ENCODE data around the gene CNTNAP5. TPM values are rescaled to one million over a fixed set of nuclear protein-coding genes. Genes with fewer than 3 reads are reported as not detected.

CNTNAP5 gene
- total and polyA plus RNA-seq, 7 donors = not detected

GRCh38 chr2:124065636-124066035 lies 40.5 kb downstream of the CNTNAP5 start:
- ATAC-seq (no peak), DNase-seq (no peak)
- H3K4me1 ChIP-seq = no peaks in the 10 kb centered on the region
- 63 to 76% (median 73%) methylated on average over 4 of the region's 4 CpGs for WGBS, 3 donors
- intact Hi-C loops (cut with DNase I) = no loop called here
- H3K4me3 ChIP-seq = no peak overlapping the region
- H3K9me3 ChIP-seq = no peaks in the 10 kb centered on the region
- no peaks in the 10 kb centered on the region for H3K36me3 ChIP-seq (ENCODE audit: insufficient read depth in 1 of 2, low read depth in 1 of 2)
- TF ChIP-seq CTCF (IDR thresholded peaks at IDR 0.05) = no peak
- H3K27ac ChIP-seq = no peak overlapping the region
- no peaks in the 10 kb centered on the region for H3K27me3 ChIP-seq (ENCODE audit: insufficient read depth in 3 of 3, low read length in 2 of 3)

GRCh38 chr2:124066776-124067175 lies 41.7 kb downstream of the CNTNAP5 start:
- ATAC-seq (no peak), DNase-seq (no peak)
- Histone ChIP-seq H3K27me3 (ENCODE audit: insufficient read depth in 3 of 3, low read length in 2 of 3) (no peaks in the 10 kb centered on the region), H3K4me1 (no peaks in the 10 kb centered on the region), H3K4me3 (no peak overlapping the region), H3K27ac (no peak overlapping the region), H3K36me3 (ENCODE audit: insufficient read depth in 1 of 2, low read depth in 1 of 2) (no peaks in the 10 kb centered on the region), H3K9me3 (no peaks in the 10 kb centered on the region)
- no peak for TF ChIP-seq CTCF (IDR thresholded peaks at IDR 0.05)
- intact Hi-C loops (cut with DNase I) = no loop called here

- H3K4me1 ChIP-seq = no peaks in the 10 kb centered on the region
- H3K27me3 ChIP-seq (ENCODE audit: insufficient read depth in 3 of 3, low read length in 2 of 3) = no peaks in the 10 kb centered on the region
- no peak overlapping the region for H3K4me3 ChIP-seq
- DNase-seq (no peak), ATAC-seq (no peak)
- WGBS, 3 donors = 48 to 81% (median 69%) methylated on average over 2 of the region's 2 CpGs
- H3K27ac ChIP-seq = no peak overlapping the region
- H3K36me3 ChIP-seq (ENCODE audit: insufficient read depth in 1 of 2, low read depth in 1 of 2) = no peaks in the 10 kb centered on the region
- intact Hi-C loops (cut with DNase I) = no loop called here
- H3K9me3 ChIP-seq = no peaks in the 10 kb centered on the region
- TF ChIP-seq CTCF (IDR thresholded peaks at IDR 0.05) = no peak
These were observed 54.0 kb downstream of the CNTNAP5 start for GRCh38 chr2:124079045-124079444.

- Histone ChIP-seq H3K9me3 (no peaks in the 10 kb centered on the region), H3K27me3 (ENCODE audit: insufficient read depth in 3 of 3, low read length in 2 of 3) (no peaks in the 10 kb centered on the region), H3K27ac (no peak overlapping the region), H3K4me3 (no peak overlapping the region), H3K4me1 (no peaks in the 10 kb centered on the region), H3K36me3 (ENCODE audit: insufficient read depth in 1 of 2, low read depth in 1 of 2) (no peaks in the 10 kb centered on the region)
- WGBS, 3 donors = 60 to 66% (median 62%) methylated on average over 6 of the region's 6 CpGs
- TF ChIP-seq CTCF (IDR thresholded peaks at IDR 0.05) = no peak
- intact Hi-C loops (cut with DNase I) = no loop called here
- DNase-seq (no peak), ATAC-seq (no peak)
These were observed 55.4 kb downstream of the CNTNAP5 start for GRCh38 chr2:124080281-124081153.

Data from psoas muscle (tissue), 8 donors.